ENCODE data around the gene CTSS.

Gene CTSS

DNA sequence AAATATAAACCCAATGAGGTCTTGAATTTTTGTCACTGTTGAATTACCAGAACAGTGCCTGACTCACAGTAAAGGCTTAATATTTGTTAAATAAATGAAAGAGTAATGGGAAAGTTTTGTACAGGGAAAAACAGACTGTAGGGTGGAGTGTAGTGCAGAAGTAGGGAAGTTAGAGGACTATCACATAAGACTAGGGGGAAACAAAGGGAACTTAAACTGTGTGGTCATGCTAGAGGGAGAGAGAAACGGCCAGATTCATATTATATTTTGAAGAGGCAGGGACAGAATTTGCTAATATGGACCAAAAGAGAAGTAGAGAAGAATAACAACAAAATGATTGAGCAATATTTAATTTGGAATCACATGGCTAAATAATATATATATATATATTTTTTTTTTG lies 27.6 kb upstream of the CTSS start:
- no peak overlapping the region for H3K4me3 ChIP-seq (replicated peaks; ENCODE audit: low read depth, low read length)
- no peak for DNase-seq (ENCODE audit: extremely low read depth, low read depth)
- TF ChIP-seq, protein P1, sequence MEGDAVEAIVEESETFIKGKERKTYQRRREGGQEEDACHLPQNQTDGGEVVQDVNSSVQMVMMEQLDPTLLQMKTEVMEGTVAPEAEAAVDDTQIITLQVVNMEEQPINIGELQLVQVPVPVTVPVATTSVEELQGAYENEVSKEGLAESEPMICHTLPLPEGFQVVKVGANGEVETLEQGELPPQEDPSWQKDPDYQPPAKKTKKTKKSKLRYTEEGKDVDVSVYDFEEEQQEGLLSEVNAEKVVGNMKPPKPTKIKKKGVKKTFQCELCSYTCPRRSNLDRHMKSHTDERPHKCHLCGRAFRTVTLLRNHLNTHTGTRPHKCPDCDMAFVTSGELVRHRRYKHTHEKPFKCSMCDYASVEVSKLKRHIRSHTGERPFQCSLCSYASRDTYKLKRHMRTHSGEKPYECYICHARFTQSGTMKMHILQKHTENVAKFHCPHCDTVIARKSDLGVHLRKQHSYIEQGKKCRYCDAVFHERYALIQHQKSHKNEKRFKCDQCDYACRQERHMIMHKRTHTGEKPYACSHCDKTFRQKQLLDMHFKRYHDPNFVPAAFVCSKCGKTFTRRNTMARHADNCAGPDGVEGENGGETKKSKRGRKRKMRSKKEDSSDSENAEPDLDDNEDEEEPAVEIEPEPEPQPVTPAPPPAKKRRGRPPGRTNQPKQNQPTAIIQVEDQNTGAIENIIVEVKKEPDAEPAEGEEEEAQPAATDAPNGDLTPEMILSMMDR (IDR thresholded peaks at IDR 0.05; ENCODE audit: low read depth, low read length, missing control alignments) = no peak

DNA sequence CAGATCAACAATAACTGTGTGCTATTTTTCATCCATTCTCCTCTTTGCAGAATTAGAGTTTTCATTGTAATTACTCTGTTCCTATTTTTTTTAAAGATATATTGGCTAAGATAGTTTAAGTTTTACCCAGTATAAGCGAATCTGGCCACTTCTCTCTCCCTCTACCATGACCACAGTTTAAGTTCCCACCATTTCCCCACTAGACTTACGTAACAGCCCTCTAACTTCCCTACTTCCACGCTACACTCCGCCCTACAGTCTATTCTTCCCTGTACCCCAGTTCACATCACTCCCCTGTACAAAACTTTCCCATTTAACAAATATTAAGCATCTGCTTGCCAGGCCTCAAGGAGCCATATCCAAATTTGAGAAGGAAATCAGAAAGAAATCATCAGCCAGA lies 26.0 kb upstream of the CTSS start:
- no peak overlapping the region for H3K4me3 ChIP-seq (replicated peaks; ENCODE audit: low read depth, low read length)
- no peak for DNase-seq (ENCODE audit: extremely low read depth, low read depth)
- TF ChIP-seq, protein P1 (IDR thresholded peaks at IDR 0.05; ENCODE audit: low read depth, low read length, missing control alignments) = no peak

DNA sequence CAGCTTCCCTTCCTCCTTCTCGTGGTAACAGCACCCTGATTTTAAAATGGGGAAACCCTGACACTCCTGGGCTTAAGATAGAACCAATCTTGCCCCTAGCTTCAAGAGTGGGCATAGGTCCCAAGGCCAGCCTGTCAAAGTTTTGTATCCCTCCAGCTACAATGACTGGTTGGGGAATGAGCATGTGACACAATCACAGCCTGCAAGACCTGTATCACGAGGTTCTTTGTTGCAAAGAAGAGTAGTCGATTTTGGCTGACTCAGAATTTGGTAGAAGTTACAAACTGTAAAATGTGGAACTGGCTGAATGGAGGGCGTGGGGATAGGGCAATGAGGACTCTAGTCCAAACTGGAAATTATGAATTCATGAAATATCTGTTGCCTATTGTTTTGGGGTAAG lies 23.8 kb upstream of the CTSS start:
- no peak for DNase-seq (ENCODE audit: extremely low read depth, low read depth)
- H3K4me3 ChIP-seq (replicated peaks; ENCODE audit: low read depth, low read length) = no peak overlapping the region
- TF ChIP-seq, protein P1 (IDR thresholded peaks at IDR 0.05; ENCODE audit: low read depth, low read length, missing control alignments) = no peak

DNA sequence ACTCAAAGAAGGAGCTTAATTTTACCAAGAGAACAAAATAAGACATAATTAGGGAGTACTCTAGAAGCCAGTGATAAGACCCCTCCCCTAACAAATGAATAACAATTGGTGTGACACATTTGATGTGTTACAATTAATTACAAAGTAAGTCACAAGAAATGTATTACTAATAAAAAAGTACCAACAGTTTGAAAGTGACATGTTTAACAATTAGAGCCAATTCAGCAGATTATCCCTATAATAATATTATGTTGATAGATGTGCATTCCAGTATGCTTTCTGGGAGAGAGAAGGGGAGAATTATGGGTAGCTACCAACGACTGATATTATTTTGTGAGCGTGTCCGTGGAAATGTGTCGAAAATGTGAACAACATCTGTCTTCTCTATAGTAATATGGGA lies 23.4 kb upstream of the CTSS start:
- TF ChIP-seq, protein P1 (IDR thresholded peaks at IDR 0.05; ENCODE audit: low read depth, low read length, missing control alignments) = no peak
- no peak overlapping the region for H3K4me3 ChIP-seq (replicated peaks; ENCODE audit: low read depth, low read length)
- no peak for DNase-seq (ENCODE audit: extremely low read depth, low read depth)

DNA sequence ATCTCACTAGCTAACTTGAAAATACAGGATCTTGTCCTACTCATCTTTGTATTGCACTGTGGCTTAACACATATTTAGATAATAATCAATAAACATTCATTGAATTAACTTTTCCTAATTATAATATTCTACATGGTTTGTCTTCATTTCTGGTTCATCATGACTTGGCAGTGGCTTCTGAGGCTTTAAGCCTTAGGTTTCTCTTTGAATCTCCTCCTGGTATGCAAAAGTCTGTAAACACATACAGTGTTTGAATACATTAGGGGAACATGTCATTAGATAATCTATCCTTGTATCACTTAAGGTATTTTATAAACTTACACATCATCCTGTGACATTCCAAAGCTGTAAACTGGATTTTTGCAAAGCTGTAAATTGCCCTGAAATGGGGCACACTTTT lies 21.9 kb upstream of the CTSS start:
- no peak overlapping the region for H3K4me3 ChIP-seq (replicated peaks; ENCODE audit: low read depth, low read length)
- DNase-seq (ENCODE audit: extremely low read depth, low read depth) = no peak
- TF ChIP-seq, protein P1 (IDR thresholded peaks at IDR 0.05; ENCODE audit: low read depth, low read length, missing control alignments) = no peak

DNA sequence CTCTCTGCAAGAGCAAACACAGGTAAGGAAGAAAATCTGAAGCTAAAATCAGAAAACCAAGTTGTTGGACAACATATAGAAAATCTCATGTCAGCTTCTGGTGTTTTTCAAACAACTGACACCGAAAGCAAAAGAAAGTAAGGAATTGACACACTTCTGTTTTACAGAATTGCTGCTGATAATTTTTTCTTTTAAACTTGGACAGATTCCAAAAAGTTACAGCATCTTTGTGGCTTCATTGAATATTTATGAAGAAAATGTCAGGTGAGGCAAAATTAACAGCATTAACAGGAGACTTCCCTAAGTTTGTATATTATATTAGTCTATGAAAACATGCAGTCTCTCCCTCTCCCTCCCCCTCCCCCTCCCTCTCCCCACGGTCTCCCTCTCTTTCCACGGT lies 14.9 kb upstream of the CTSS start:
- TF ChIP-seq, protein P1 (IDR thresholded peaks at IDR 0.05; ENCODE audit: low read depth, low read length, missing control alignments) = no peak
- no peak overlapping the region for H3K4me3 ChIP-seq (replicated peaks; ENCODE audit: low read depth, low read length)
- DNase-seq (ENCODE audit: extremely low read depth, low read depth) = no peak

DNA sequence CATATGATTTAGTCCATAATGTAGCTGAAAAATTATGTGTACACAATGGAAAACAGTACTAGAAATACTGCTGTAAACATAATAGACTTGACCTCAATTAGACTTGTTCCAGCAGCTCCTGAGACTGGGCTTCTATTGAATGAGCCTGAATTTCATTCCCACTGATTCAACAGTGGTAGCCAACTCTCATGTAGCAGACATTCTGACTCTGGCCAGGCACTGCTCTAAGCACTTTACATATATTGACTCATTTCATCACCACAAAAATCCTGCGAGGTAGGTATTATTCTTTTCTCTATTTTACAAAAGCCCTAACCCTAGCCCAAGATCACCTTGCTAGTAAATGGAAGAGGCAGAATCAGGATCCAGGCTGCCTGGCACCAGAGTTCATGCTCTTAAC lies 12.8 kb upstream of the CTSS start:
- TF ChIP-seq, protein P1 (IDR thresholded peaks at IDR 0.05; ENCODE audit: low read depth, low read length, missing control alignments) = no peak

More for the DNA sequence above, 12.8 kb upstream of the CTSS start:
- DNase-seq (ENCODE audit: extremely low read depth, low read depth) = no peak
- no peak overlapping the region for H3K4me3 ChIP-seq (replicated peaks; ENCODE audit: low read depth, low read length)
